ENCODE results near the gene LPP.

DNA sequence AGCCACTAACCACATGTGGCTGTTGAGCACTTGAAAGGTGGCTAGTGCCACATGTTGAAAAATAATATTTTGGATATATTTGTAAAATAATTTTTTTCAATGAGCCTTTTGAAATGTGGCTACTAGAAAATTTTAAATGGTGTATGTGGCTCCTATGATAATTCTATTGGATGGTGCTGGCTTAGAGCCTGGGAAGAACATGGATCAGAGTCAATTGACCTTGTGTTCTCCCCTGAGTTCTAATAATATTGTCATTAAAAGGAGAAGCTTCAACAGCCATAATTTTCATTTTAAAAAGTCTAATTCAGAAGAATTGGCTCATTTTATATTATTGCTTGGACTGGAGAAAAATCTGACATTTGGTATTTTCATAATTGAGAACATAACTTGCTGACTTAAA, 167.3 kb downstream of the LPP start:
- no peak for TF ChIP-seq POLR2A (IDR thresholded peaks at IDR 0.05)
- no peak for TF ChIP-seq CTCF (IDR thresholded peaks at IDR 0.05)
- no peak for TF ChIP-seq EP300 (IDR thresholded peaks at IDR 0.05)

Data from ovary (tissue), 3 donors.